Loucy (cell line): ENCODE data around the gene MORC4.

ENCODE experiments used
- EZH2phosphoT487 ChIP-seq: fragments of 200-600 bp; IDR thresholded peaks from 2 replicates; pipeline ENCODE4 v1.6.1; 2018; ENCODE audit warnings: antibody characterized with exemption, mild to moderate bottlenecking, moderate library complexity, borderline replicate concordance
- TF ChIP-seq, protein P1 (sequence below): fragments of 200-600 bp; sonication (generic); conservative IDR thresholded peaks from 2 replicates; pipeline ENCODE4 v1.5.1; 2014; ENCODE audit warnings: mild to moderate bottlenecking, antibody characterized with exemption, low read length

DNA sequence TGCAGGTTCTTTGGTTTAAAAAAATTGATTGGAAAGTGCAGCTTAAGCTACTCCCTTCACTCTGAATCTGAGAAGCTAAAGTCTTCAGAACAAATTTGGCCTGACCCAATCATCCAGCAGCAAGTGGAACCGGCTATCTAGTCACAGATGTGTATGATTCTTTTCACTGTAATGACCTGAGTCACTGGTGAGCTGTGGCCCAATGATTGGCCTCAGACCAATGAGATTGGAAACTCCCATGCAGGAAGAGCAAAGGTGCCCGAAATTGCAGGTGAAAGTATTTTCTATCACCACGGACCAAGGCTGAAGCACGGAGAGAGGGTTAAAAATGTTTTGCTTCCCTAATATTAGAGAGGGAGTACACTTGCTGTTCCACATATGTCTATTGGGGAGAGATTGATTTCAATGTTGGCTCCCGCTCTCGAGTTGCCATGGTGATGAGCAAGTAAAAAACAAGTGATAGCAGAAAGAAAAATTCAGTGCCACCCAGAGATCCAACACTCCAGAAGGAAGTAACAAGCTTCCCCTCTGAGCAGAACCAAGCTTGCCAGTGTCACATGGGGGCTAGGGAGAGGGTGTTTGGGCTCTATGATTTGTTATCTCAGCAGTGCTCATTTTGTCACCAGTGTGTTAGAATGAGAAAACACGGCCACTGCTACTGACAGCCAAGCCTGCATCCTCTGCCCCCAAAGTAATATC is 108.1 kb downstream of the MORC4 start:
- TF ChIP-seq, protein P1, sequence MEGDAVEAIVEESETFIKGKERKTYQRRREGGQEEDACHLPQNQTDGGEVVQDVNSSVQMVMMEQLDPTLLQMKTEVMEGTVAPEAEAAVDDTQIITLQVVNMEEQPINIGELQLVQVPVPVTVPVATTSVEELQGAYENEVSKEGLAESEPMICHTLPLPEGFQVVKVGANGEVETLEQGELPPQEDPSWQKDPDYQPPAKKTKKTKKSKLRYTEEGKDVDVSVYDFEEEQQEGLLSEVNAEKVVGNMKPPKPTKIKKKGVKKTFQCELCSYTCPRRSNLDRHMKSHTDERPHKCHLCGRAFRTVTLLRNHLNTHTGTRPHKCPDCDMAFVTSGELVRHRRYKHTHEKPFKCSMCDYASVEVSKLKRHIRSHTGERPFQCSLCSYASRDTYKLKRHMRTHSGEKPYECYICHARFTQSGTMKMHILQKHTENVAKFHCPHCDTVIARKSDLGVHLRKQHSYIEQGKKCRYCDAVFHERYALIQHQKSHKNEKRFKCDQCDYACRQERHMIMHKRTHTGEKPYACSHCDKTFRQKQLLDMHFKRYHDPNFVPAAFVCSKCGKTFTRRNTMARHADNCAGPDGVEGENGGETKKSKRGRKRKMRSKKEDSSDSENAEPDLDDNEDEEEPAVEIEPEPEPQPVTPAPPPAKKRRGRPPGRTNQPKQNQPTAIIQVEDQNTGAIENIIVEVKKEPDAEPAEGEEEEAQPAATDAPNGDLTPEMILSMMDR = no peak
- no peak for TF ChIP-seq EZH2phosphoT487
